NCI-H1930 (cell line): ENCODE data around the gene KISS1.
"Not testable (repeated sequence)": the region's sequence is repeated elsewhere in the genome, so short reads cannot be mapped to it uniquely, and the experiment has no call there.

Experiments used
- DNase-seq, 2 experiments: peaks; one replicate each; lab custom pipeline; 2025; lab: John Stamatoyannopoulos, UW

Gene KISS1, protein sequence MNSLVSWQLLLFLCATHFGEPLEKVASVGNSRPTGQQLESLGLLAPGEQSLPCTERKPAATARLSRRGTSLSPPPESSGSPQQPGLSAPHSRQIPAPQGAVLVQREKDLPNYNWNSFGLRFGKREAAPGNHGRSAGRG

DNA sequence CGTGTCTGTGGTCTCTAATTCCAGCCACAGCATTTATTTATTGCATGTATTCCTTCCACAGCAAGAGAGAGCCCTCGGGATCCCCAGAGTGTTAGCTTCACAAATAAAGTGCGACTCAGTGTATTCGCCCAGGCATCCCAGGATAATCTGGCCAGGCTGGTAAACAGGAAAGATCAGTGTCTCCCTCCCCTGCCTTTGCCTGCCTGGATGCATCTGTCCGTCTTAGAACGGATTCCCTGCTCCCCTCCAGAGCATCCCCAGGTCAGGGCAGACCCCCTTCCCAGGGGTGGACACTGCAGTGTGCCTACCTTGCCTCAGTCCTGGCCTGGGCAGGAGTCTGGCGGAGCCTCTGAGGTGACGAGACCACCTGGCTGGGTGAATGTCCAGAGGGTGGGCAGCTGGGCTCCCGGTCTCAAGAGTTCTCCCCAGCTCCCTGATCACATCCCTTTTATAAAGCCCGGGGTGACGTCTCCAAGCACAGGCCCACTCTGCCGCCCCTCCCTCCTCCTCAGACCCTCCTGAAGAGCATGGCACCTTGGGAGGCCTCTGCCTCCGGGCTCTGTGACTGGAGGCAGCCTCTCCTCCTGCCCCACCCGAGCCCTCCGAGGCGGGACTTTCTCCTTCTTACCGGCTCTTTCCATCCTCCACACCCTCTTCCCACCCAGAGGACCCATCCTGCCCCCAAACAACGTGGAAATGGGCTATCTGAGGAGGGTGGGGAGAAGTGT is at the start of gene KISS1:
Gene KISS1 (minus strand): TSS at position 424 of the 728 bp plus-strand sequence. CDS start 3,615 bp downstream, outside the sequence.
- DNase-seq: no peak

DNA sequence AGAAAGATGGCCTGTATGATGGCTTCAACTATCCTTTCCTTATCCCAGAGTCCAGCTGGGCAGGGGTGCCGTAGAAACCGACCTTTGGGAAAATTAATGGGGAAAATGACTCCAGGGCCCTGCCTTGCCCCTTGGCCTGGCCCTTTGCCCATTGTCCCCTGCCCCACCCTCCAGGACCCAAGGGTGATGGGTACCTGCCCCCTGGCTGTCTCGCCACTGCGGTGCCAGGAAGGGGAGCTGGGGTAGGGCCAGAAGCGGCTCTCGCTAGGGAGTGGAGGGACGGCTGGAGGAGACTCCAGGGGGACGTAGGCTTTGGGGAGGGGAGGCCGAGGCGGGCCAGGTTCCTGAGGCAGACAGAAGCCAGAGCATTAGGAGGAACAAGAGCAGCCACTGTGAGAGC is 46.6 kb upstream of the KISS1 start:
- DNase-seq: no peak

DNA sequence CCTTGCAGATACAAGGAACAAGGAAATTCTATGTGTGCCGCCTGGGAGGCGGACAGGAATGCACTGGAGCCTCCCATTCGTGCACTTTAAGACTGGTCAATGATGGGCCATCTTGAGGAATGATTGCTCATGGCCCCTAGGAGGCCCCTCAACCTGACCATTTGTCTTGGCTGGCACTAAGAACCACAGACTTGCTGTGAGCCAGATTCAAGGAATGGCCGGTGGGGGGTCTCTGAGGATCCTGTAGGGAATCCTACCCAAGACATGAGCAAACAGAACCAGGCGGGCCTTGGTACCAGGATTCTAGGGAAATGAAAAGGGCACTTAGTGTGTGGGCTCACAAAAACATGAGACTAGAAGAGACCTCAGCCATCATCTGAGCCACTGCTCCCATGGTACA is 45.6 kb upstream of the KISS1 start:
- no peak for DNase-seq

DNA sequence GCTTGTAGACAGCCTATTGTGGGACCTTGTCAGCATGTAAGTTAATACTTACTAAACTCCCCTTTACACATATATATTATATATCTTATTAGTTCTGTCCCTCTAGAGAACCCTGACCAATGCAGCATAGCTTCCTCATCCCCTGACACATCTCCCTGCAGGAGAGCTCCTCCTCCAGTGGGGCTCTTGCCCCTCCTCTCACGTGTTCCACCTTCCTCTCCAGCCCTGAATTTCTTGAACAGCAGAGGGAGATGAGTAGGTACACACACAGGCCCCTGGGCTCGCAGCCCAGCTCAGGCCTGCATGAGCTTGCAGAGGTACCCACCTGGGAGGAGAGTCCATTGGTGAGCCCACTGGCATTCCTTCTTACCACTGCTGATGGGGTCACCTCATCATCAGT is 44.8 kb upstream of the KISS1 start:
- no peak for DNase-seq

DNA sequence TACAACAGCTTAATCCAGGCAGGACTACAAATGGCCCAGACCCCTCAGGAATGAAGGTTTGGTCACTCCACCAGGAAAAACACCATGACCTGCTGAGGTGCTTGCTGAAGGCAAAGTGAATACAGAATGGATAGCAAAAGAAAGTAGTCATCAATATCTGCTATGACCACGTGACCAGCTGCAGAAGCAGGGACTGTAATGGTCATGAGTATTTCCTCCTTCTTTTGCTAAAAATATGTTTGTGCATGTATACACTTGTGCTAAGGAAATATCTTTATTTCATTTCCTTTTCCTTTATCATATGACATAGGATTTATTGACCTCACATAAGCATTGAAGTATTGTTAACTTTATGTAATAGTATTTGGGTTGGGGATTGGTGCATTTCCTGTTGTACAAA is 43.9 kb upstream of the KISS1 start:
- no peak for DNase-seq

DNA sequence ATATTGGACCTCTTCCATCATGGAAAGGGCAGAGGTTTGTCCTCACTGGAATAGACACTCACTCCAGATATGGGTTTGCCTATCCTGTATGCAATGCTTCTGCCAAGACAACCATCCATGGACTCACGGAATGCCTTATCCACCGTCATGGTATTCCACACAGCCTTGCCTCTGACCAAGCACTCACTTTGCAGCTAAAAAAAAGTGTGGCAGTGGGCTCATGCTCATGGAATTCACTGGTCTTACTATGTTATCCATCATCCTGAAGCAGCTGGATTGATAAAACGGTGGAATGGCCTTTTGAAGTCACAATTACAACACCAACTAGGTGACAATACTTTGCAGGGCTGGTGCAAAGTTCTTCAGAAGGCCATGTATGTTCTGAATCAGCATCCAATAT is 43.1 kb upstream of the KISS1 start:
- not testable (repeated sequence) for DNase-seq

DNA sequence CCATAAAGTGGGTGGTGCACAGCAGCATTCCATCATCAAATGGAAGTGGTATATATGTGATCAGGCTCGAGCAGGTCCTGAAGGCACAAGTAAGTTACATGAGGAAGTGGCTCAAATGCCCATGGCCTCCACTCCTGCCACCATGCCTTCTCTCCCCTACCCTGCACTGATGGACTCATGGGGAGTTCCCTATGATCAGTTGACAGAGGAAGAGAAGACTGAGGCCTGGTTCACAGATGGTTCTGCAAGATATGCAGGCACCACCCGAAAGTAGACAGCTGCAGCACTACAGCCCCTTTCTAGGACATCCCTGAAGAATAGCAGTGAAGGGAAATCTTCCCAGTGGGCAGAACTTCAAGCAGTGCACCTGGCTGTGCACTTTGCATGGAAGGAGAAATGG is 42.2 kb upstream of the KISS1 start:
- DNase-seq: not testable (repeated sequence)

DNA sequence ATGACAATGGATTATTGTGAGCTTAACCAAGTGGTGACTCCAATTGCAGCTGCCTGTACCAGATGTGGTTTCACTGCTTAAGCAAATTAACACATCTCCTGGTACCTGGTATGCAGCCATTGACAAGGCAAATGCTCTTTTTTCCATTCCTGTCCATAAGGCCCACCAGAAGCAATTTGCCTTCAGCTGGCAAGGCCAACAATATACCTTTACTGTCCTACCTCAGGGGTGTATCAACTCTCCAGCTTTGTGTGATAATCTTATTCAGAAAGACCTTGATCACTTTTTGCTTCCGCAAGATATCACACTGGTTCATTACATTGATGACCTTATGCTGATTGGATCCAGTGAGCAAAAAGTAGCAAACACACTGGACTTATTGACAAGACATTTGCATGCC is 41.2 kb upstream of the KISS1 start:
- DNase-seq: not testable (repeated sequence)

DNA sequence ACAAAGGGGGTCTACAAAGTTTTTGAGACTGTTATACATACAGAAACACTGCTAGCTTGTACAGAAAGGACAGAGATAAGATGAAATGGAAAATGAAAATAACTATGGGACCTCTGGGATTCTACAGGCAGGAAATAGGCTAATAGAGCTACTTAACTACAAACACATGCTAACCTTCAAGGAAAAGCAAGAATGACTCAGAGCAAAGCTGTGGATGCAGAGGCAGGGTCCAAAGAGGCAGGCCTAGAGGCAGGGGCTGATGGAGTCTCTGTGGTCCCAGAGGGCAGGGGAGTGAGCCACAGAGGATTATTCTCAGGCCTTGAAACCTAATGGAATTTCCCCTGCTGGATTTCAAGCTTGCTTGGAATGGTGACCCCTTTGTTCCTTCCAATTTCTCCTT is 36.2 kb upstream of the KISS1 start:
- no peak for DNase-seq

DNA sequence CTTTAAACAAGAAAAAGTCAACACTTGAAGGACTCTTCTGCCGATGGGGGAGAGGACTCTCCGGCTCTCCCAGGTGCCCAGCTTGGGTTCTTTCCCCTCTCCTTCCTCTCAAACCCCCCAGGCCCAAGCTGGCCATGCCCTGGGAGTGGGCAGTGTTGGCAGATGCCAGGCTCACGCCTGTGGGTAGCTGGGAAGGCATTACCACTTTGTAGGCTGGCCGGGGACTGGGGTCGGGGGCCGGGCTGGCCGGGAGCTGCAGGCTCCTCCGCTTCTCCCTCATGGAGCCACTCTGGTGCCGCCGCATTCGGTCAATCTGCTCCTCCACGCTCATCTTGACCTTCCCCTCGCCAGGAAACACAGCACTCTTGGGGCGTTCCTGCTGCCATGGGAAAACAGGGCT is 33.9 kb upstream of the KISS1 start:
- no peak for DNase-seq

DNA sequence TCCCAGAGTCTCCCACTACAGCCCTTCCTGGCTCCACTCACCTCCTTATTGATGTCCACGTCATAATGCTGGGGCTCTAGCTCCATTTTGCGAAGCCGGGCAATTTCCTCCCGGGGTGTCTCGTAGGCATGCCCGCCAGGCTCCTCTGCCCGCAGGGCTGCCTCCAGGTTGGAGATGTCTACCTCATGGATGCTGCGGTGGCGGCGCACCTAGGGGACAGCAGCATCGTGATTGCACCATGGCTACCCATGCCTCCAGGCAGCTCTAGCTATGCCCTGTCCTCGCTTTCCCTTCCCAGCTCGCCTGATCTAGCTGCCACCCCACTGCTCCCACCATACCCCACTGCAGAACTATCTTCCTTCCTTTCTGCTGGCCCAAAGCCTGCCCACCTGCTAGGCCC is 32.6 kb upstream of the KISS1 start:
- no peak for DNase-seq

DNA sequence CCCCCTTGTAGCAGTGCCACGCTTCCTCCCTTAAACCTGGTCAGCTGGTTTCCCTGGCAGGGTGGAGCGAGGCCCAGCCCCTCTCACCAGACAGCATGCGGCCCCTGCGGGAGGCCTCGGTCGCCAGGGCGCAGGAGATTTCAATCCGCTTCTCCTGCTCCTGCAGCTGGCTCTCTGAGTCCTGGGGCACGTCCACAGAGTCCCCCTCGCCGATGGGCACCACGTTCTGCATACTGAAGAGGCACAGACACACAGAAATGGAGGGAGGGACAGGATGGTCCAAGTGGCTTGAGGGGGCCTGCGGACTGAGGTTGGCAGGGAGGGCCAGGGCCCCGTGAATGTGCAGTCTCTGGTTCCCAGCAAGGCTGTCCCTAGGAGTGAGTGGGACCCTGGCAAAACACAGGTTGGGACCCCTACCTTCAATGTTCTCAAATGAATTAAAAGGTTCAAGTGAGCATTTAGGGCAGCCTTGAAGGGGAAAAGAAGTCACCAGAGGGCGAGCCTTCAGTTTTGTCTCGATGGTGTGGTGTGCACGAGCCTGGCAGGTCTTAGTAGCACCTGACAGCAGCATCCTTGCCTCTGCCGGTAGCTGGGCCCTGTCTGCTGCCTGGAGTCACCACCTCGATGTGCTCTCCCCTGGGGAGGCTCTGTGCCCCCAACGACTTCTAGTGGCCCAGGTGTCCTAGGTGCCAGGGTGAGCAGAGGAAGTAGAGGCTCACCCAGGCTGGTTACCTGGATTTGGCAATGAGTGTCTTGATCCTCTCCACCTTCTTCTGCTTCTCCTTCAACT is 31.9 kb upstream of the KISS1 start:
- DNase-seq: no peak

DNA sequence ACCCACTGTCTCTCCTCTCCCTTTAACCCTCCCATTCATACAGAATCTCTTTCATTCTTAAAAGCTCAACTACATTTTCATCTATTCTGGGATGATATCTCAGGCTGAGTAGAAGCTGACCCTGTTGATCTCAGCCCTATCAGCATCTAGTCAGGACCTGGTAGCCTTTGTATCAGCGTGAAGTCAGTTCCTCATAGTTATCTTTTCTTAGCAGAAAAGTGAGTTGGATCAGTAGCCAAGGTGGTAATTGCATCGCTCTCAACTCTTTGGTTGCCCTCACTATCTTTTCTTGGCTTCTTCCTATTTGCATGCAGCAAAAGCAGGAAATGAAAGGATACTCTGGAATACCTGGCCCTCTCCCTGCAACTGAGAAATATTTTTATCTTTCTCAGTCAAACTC is 31.1 kb upstream of the KISS1 start:
- DNase-seq: no peak

DNA sequence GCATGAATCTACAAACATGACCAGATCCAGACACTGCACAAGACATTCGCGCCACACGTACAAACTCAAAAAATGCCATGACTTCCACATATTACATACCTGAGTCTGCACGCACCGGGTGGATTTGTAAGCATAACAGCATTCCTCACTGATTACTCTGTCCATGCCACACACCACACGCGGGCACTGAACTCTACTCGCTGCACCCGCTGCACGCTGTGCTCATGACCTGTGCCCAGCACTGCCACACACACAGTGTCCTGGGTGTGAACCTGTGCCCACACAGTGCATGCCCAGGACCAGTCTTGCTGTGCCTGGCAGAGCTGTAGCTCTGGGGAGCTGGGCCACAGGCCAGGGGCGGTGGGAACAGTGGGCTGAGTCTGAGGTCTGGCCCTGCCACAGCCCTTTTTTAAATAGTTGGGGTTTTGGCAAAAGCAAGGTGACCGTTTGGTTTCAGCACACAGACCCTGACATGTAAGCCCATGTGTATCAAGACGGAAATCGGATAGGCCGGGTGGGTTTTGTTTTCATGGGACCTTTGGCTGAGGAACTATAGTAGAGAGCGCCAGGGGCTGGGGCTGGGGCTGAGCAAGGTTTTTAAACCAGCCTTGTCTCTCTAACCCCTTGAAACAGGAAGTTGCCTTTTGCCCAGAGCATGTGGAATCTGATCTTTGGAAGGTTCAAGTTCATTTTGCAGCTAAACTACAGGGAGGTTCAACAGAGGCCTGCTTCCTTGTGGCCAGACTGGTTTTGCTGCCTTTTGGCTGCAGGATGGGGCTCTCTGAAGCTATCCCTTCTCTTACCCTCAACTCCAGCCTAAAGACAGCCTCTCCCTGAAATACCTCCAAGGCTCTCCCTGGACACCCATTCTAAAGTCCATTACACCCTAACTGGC is 29.8 kb upstream of the KISS1 start:
- no peak for DNase-seq

DNA sequence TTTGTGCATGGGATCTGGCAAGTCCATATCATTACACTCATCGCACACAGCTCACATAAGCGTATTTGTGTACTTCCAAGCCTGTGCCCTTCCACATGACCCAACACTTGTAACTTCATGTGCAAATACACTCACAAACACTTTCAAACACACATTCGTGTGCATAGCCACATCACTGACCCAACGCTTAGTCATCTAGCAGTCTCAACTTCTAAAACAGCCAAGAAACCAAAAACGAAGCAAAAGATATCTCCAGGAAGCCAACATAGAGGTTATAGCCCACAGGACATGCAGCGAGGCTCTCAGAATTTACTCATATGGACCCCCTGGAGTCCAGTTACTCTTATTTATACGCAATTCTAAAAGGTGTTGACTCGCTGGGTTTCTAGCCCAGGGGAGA is 28.4 kb upstream of the KISS1 start:
- DNase-seq: no peak

DNA sequence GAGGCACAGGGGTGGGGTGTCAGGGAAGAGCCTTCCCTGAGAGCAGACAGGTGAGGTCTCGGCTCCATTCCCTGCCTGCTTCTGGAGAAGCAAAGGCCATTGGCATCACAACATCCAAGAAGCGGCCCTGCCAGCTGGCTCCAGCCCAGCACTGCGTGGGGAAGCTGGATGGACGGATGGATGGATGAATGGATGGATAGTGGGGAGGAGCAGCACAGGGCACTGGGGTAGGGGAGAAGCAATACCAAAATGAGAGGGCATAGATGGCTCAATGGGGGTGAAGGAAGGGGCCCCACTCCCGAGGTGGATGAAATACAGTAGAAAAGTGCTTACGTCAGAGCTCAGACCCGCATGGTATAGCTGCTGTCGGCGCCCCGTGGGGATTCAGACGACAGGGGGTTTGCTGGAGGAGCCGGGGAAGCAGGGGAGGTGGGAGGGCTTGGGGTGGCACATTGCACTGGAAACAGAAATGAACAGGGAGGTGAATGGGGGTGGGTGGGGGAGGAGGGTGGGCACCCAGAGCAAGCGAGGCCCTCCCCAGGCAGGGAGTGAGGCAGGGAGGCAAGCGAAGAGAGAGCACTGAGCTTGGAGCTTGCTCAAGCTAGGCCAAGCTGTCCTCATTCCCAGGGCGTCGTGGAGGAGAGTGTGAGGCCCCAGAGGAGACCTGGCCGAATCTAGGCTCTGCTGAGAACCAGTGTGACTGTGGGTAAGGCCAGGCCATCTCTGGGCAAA is 27.0 kb upstream of the KISS1 start:
- DNase-seq: no peak

DNA sequence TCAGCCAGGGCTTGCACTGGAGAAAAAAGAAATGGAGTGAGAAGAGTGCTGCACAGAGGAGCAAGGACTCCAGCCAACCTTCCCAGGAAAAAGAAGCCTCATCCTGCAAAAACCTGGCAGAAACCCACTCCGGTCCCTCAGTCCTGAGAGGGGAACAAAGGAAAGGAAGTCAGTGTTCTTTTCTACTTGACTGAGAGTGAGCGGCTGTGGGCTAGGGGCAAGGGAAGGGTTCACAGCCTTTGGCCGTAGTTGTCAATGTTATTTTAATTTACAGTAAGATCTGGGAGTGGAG is 26.4 kb upstream of the KISS1 start:
- DNase-seq: no peak

DNA sequence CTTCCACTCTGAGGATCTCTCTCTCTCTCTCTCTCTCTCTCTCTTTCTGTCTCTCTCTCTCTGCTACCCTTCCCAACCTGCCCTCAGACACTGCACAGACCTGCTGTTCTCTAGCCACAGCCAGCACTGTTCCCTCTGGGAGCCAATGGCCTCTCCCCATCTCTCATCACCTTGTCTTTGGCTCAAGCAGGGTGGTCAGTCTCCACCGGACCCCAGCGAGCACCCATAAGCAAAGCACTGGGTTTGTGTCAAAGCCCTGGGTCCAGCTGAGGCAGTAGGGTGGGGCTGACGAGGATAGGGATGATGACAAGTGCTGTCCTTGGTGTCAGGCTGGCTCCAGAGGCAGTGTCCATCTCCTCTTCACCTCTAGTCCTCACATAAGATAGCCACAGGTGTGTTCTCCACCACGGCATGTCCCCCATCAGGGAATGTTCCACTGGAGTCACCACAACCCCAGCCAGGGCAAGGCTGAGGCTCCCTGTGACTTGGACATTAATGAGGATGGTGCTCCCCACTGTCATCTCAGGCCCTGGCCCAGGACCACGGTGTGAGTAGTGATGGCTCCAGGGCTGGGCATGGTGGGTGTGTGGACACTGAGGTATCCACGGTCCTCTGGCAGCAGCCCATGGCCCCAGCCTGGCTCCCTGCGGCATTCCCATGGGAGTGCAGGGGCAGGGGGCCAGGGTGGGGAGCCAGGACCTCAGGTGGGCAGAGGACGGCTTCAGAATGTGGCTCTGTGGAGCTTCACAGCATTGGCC is 25.9 kb upstream of the KISS1 start:
- DNase-seq: no peak

DNA sequence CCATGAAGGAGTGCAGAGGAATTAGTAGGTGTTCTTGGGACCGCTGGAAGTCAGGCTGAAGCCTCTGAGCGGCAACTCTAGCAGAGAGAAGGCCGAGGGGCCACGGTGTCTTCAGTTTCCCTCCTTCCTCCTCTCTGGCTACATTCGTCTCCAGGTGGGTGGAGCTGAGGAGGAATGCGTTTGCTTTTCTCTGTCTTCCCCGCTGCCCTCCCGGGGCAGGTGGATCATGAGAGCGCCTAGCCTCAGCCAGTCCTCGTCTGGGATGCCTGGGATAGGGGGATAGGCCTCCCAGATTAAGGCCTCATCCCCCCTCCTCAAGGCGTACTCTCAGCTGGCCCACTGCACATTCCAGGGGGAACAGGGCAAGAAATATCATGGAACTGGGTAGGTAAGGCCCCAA is 25.0 kb upstream of the KISS1 start:
- no peak for DNase-seq

DNA sequence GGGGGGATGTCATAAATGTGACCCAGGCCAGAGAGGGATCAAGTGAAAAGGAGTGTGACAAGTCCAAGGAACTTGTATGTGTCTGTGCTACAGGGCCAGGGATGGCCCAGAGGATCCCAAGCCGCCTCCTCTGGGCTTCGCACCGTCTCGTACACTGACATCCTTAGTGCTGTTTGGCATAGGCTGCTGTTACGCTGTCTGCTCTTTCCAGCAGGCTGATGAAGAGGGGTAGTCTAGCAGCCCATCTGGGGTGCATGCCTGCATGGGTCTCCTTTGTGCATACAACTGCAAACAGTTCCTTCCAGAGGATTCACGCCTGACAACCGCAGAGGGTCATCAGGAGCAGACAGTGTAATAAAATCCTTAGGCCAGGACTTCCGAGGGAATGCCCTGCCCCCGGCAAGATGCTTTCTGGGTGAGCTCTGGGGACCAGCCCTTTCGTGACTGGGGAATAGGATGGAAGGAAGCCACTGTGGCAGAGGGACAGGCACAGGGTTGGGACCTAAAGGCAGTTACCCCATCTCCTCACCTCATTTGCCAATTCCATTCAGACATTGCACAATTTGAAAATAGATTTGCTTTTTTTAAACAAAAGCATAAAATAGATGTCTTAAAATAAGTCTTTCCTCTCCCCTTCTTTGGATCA is 23.8 kb upstream of the KISS1 start:
- no peak for DNase-seq

DNA sequence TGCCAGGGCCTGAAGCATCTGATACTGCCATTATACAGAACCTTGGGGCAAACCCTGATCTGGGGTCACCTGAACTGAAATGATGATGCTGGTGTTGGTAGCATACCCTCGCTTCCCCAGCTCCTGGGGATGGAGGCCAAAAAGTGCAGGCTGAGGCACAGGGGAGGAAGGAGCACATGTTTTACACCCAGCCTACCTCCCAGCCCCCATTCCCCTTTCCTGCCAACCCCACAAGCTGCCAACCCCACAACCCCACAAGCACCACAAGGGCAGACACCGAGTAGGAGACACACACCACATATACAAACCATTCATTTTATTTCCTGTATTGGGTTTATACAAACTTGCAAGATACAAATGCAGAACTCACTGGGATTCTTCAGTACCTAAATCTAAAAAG is 22.3 kb upstream of the KISS1 start:
- no peak for DNase-seq
